ENCODE results near the gene EXOSC10.

EXOSC10 gene

DNA sequence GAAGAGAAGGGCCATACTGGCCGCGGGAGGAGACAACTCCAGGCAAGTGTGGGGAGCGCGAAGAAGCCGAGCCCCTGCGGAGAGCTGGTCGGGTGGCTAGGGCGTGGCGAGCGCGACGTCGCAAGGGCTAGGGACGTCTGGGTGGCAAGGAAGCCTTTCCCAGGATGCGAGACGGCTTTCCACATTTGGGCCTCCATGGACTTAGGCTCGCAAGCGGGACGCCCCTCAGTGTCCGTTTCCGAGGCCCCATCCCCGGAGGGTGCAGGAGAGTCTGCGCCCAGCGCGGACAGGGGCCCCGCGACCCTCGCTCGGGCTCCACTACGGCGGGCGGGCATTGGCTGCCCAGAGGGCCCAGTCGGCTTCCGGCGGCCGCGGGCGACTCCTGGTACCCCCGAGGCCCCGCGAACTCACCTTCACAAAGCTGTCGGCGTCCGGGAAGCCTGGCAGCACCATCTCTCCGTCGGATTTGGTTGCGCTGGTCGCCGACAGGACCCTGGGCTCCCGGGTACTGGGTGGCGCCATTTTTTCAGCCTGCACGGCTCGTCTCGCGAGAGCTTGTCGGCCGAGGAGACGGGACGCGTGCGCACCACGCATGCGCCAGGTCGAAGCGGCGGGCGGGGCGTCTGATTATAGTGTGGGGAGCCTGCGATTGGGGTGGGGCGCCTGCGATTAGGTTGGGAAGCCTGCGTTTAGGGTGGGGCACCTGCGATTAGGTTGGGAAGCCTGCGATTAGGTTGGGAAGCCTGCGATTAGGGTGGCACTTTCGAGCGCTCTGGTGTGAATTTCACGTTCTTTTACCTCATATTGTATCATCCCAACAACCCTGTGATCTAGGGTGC, at the start of gene EXOSC10:
Gene EXOSC10 (minus strand): TSS at position 560 of the 839 bp plus-strand sequence. CDS start 38 bp downstream, at position 522.
- DNase-seq (ENCODE audit: low read depth in 3 of 3): peak; percentile 90 to 94 (median 92)

DNA sequence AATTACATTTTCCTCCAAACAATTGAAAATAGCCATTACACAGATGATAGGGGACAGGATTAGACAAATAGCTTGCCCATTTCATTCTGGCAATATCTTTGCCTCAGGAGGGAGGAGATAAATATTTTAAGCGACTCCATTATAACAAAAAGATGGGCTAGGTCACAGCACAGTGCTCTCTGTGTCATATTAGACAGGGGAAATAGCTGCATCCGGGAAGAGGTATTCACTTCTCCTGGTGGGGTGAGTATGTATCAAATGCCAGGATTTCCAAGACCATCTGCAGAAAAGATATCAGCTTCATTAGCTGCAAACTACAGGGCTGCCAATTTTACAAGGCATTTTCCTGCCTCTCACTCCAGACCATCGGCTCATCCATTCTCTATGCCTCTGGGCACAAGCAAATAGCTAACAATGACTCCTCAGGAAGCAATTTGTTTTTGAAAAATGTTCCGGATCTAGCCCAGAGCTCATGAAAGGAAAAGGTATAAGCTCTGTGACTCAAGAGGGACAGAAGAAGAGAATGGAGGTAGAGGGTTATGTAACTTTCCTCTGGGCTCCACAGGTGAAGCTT, 47.6 kb upstream of the EXOSC10 start:
- no peak for DNase-seq (ENCODE audit: low read depth in 3 of 3)

DNA sequence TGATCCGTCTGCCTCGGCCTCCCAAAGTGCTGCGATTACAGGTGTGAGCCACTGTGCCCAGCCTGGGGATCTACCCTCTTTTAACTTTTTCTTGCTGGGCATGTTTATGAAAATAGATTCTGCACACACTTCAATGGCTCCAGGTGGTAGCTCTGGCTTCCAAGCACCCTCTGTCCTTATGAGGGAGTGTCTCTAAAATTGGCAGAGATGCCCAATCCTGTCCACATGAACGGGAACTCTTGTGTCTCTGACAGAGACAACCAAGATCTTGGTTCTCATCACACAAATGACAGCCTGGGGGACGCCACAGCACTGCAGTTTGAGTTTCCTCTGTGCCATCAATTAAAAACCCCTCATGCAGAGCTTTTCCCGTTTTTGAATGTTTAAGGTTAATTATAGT, 46.1 kb upstream of the EXOSC10 start:
- no peak for DNase-seq (ENCODE audit: low read depth in 3 of 3)

DNA sequence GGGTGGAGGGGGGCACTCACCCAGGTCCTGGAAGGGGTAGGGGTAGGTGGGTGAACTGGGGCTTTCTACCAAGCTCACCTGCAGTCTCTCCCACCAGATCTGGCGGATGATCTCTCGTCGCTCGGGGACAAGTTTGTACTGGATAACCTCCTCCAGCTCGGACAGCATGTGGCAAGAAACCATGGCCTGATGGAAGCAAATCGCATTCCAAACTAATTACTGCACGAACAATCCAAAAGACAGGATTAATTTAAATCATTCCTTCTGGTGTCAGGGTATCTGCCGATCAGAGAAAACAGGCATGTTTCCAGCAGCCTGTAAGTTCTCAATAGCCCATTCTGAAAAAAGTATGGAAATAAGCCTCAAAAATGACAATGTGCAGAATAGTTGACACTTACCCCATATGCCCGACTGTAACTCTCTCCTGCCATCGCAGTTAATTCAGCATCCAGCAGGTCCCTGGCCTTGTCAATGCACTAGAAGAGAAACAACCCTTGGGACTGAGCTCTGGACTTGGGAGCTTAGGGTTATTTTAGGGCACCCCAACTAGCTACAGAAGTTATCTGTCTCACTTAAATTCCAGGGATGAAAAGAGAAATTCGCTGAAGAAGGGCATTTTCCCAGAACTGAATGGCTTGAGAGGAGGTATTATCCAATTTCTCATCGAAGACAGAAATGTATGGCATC, 45.0 kb upstream of the EXOSC10 start:
- no peak for DNase-seq (ENCODE audit: low read depth in 3 of 3)

DNA sequence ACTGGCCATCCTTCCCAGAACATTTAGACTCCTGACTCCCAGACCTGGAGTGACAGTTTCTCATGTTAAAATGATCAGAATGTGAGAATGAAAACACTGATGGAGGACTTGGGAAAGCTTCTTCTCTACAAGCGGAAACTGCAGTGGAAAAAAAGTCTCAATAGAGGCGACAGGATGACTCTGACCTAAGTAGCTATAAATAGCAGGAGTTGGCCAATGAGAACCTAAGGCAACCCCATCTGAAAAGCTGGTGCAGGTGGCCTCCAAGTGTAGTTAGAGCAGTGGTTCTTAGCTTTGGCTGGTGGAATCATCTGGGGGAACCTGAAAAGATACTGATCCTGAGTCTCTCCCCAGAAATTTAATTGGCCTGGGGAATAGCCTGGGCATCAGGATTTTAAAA, 44.2 kb upstream of the EXOSC10 start:
- no peak for DNase-seq (ENCODE audit: low read depth in 3 of 3)

DNA sequence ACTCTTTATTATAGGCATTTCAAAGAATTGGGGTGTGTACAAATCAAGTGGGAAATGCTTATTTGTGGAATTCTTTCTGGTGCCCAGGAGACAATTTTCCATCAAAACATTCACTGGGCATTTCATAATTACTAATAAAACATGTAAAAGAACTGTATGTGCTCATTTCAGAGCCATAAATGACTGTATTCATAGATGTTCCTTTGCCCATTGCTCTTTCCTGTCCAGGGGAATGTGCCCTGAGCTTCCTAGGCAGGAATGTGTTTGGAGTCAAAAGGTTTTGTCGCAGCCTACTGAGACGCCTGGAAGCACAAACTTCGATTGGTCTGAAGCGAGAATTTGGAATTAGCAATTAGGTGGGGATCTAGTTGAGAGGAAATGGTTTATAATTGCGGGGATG, 43.7 kb upstream of the EXOSC10 start:
- no peak for DNase-seq (ENCODE audit: low read depth in 3 of 3)

DNA sequence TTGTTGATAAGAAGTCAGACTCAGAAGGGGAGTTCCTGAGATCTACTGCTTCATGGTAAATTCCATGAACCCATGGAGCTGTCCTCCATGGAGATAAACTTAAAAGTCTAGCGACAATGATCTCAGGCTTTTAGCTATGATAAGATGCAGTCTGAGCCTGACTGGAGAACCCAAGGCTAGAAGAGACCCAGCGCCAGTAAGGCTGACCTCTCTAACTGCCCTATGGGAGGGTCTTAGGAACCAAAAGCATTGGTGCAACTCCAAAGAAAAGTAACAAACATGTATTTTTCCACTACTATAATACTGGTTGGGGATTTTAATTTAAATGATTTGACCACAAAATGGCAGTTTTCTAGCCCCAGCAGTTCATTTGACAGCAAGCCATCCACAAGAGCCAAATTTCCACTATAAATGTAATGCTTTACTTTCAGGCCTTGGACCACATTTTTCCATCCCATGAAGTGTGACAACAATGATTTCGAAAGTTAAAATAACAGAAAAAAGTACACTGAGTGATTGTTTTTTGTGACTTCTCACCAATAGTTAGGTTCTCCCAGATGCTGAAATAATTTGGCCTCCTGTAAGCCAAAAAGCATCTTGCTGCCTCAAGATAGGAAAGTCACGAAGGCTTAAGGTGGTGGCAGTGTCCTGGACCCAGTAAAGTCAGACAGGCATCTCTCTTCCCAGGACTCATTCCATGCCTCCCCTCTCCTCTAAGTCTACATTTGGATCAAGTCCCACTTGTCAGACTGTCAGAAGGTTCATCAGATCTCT, 43.1 kb upstream of the EXOSC10 start:
- no peak for DNase-seq (ENCODE audit: low read depth in 3 of 3)

DNA sequence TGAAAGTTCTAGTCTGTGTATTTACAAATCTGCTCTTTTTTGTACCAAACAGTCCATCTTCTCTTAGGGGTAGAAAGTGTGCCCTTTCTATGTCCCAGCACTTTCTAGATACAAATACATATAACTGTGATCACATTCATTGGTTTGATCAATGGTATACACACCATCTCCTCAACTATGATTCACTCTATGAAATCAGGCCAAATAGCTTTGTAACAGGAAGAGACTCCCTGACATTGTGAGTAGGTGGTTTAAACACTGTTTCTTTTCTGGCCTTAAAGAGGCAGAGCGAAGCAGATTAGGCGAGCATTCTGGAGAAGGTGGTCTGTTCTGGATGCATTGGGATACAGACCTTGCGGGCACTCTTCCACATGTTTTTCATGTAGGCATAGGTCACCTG, 39.3 kb upstream of the EXOSC10 start:
- DNase-seq (ENCODE audit: low read depth in 3 of 3): no peak

DNA sequence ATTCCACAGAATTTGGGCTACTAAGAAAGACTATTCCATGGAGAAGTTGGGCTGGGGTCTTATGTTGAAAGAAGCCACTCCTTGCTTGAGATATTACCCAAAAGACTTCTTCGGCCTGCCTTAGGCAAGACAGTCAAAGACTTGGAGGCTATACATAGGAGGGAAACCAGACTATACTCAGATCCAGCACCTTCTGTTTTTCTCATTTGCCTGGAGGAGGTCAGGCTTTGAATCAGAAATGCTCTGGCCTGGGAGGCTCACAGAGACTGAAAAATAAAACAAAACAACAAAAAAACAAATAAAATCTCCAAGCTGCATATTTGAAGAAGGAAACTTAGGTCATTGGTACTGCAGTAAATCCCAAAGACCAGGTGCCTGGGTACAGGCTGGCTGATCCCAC, 38.4 kb upstream of the EXOSC10 start:
- no peak for DNase-seq (ENCODE audit: low read depth in 3 of 3)

DNA sequence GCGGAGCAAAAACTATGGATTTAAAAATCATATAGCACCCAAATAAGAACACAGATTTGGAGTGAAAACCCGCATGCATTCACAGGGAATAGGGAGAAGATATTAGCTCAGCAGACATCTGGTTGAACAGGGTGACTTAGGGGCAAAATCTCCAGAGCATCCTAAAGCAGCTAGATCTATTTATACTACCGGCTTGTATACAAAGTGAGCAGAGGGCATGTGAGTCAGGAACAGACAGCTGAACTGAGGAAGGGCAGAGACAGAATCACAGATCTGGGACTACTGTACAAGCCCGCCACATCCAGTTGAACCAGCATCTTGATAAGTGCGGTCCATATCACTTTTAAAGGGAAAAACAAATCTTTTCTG, 35.2 kb upstream of the EXOSC10 start:
- no peak for DNase-seq (ENCODE audit: low read depth in 3 of 3)

DNA sequence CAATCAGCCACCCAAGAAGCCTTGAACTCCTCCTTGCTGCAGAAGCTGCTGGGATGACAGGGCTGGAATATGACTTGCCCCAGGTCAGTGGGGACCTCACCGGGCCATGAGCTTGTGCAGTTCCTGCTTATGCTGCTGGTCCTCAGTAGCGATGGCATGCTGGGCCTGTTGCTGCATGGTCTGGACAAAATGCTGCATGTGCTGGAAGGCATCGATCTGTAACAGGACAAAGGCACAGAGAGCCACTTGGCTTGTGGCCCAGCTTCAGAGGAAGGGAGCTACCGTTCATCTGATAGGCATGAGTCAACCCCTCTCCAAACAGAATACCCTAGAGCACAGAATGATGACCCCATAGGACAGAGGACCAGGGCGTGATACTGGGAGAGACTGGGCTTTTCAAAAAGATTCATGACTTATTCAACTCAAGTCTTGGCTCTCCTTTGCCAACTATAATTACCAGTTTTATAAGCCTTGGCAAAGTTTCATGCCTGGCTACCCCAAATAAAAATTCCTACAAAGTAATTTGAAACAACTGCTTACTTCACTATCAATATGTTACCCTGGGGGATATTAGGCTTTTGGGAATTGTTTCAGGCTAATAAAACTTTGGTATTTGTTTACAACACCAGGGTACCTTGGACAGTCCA, 34.7 kb upstream of the EXOSC10 start:
- DNase-seq (ENCODE audit: low read depth in 3 of 3): no peak

DNA sequence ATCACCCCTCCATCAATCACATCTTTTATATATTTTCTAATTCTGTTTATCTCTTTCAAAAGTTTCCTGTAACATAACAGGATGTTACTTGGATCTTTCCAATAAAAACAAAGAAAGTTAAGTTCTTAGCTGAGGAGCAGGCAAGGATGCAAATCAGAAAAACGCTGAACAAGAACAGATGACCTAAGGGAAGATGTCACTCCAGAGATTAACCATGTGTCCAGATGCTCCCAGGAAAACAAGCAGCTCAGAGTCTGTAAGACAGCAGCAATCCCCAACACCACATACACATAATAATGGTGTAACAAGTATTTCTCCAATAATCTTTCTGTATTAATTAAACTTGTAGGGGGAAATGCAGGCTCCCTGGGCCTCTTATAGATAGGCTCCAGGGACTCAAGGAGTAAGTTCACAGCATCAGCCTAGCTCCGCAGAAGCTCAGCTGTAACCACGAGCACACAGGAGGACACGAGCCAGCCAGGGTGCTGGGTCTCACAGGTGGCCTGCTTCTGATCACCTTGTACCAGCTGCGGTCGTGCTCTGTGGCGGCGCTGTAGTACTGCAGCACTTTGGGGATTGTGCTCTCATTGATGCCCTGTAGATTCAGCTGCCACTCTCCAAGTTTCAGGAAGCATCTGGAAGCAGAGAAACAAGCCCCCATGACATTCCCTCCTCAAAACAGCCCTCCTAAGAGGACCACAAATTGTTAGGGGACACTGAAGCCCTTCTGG, 33.1 kb upstream of the EXOSC10 start:
- DNase-seq (ENCODE audit: low read depth in 3 of 3): no peak

DNA sequence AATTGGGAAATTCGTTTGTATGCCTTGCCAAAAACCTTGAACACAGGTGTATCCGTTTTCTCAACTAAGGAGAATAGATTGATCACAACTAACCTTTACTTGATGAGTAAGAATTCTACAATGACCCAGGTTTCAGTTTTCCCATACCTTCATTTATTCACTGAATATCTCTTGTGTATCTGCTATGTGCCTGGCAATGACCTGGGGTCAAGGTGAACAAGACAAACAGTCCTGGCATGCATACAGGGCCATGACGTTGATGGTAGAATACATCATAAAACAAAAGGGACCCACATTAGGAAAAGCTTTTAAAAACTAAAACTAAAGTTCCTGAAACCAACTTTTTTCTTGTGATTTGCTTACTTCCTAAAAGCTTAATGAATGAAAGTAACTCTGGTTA, 32.1 kb upstream of the EXOSC10 start:
- DNase-seq (ENCODE audit: low read depth in 3 of 3): no peak

DNA sequence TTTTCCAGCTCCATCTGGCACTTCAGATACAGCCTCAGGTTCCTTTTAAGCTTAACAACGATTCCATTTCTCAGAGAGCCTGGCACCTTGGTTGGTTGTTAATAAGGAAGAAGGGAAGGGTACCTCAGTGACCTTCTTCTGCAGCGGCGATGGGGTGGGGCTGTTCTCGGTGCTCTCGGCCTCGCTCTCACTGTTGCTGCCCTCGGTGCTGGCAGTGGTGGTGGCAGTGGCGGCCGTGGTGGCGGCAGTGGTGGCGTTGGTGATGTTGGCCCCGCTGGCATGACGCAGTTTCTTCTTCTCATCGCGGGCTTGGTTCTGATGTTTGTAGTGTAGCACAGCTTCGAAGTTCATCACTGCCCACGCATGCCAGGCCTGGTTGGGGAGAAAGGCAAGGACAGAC, 30.7 kb upstream of the EXOSC10 start:
- DNase-seq (ENCODE audit: low read depth in 3 of 3): no peak

DNA sequence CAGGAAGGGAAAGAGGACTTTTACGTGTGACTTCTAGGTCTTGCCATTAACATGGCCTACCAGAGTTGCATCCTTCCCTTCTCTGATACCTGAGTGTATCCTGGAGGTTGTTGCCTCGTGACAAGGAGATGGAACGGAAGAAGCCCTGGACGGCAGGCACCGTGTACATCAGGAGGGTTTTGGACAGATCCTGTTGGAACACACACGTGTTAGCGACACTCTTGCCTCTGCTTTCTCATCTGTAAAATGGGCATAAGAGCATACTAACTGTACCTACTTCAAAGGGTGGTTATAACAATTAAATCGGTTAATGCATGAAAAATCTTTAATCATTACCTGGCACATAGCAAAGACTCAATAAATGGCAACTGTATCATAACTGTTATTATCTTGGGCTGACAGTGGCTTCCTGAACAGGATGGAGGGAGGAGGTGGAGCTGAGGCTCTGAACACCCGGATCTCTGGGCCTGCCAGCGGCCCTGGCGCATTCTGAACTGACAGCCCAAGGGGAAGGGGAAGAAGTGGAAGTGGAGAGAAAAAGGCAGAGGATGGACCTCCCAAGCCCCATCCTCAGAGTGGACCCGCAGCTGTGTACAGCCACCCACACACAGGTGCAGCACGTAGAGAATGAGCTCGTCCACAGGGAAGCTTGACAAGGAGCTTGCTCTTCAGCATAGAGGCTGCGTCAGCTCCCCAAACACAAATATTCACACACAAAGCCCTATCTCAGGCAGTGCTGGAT, 30.2 kb upstream of the EXOSC10 start:
- DNase-seq (ENCODE audit: low read depth in 3 of 3): no peak

DNA sequence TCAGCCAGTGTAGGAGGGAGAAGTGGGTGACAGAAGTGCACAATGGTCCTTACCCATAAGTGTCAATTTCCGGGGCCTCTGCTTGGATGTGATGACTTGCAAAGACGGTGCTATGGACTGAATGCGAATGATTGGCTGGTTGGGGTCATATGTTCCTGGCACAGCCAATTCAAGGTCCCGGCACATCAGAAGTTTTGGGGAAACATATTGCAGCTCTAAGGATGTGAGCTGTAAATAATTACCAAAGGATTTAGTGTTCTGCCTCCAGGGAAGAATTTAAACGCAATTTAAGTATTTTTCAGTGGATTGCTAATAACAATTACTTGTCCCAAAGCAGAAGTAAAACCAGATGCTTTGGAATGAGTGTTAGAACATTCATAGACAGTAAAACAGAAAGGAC, 26.9 kb upstream of the EXOSC10 start:
- no peak for DNase-seq (ENCODE audit: low read depth in 3 of 3)

DNA sequence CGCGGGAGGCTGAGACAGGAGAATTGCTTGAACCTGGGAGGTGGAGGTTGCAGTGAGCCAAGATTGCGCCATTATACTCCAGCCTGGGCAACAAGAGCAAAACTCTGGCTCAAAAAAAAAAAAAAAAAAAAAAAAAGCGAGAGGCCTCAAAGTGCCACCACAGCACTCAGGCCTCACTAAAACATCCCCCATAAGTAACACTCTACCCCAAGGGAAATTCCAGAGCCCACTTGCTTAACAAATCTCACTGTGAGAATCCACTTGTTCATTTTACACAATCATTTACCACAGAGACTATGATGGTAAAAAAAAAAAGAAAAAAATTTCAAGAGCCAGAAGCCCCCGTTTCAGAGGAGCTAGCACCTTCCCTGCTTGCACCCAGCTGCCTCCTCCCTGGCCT, 26.3 kb upstream of the EXOSC10 start:
- no peak for DNase-seq (ENCODE audit: low read depth in 3 of 3)

DNA sequence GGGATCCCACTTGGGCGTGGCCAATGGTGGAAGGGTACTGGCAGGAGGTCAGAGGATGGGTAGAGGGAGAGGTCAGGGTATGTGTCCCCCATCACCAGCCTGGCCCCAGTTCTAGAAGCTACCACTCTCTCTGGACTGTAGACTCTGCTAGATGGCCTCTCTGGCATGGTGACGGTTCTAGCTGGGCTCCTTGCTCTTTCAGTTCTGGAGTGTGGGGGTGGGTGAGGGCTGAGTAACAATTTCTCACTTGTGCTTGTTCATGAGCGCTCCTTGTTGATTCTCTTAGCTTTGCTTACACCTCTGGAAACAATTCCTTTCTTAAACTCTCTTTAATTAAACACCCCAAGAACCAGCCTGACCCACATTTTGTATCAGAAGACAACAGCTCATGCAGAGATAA, 25.3 kb upstream of the EXOSC10 start:
- no peak for DNase-seq (ENCODE audit: low read depth in 3 of 3)

DNA sequence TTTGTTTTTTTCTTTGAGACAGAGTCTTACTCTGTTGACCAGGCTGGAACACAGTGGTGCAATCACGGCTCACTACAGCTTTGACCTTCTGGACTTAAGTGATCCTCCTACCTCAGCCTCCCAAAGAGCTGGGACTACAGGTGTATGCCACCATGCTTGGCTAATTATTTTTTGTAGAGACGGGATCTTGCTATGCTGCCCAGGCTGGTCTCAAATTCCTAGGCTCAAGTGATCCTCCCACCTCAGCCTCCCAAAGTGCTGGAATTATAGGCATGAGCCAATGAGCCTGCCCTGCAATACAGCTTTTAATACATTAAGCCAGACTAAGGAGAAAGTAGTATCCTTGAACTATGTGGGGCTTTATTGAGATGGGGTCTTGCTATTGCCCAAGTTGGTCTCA, 16.6 kb upstream of the EXOSC10 start:
- DNase-seq (ENCODE audit: low read depth in 3 of 3): no peak

DNA sequence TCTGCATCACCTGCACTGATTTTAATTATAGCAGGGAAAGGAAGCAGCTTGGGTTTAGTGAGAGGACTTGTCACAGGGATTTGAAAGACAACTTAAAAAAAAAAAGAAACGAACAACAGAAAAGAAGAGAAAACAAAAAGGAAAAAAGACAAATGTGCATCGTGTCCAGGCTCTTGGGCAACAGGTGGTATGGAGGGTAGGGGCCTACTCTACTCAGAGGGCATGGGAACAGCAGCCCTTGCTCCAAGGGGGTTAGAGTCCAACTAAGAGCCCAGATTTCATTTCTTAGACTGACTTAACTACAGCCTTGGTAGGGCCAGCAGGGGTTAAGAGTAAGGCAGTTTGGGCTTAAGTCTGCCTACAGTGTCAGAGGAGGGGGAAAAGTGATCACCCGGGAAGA, 15.3 kb upstream of the EXOSC10 start:
- DNase-seq (ENCODE audit: low read depth in 3 of 3): no peak
